Measurements from ENCODE around the gene TPP2.

Gene TPP2

DNA sequence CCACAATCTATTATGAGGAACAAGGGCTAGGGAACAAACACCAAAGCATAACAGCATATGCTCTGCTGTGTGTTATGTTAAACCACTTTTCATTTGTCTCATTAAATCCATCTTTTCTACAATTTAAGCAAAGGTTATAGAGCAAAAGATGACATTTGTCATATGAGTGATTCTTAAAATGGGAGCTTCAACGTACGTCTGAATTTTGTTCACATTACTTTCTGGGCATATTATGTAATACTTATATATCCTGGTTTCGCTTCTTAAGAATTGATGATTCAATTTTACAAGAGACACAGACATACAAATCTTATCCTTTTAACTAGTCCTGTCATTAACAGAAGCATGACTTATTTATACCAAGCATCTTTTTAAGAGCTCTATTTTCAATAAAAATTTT lies 3.3 kb upstream of the TPP2 start:
- H3K27ac ChIP-seq: no peak overlapping the region
- TF ChIP-seq ZFX (IDR thresholded peaks at IDR 0.05): no peak
- TF ChIP-seq, protein P1, sequence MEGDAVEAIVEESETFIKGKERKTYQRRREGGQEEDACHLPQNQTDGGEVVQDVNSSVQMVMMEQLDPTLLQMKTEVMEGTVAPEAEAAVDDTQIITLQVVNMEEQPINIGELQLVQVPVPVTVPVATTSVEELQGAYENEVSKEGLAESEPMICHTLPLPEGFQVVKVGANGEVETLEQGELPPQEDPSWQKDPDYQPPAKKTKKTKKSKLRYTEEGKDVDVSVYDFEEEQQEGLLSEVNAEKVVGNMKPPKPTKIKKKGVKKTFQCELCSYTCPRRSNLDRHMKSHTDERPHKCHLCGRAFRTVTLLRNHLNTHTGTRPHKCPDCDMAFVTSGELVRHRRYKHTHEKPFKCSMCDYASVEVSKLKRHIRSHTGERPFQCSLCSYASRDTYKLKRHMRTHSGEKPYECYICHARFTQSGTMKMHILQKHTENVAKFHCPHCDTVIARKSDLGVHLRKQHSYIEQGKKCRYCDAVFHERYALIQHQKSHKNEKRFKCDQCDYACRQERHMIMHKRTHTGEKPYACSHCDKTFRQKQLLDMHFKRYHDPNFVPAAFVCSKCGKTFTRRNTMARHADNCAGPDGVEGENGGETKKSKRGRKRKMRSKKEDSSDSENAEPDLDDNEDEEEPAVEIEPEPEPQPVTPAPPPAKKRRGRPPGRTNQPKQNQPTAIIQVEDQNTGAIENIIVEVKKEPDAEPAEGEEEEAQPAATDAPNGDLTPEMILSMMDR (conservative IDR thresholded peaks at IDR 0.05): no peak

DNA sequence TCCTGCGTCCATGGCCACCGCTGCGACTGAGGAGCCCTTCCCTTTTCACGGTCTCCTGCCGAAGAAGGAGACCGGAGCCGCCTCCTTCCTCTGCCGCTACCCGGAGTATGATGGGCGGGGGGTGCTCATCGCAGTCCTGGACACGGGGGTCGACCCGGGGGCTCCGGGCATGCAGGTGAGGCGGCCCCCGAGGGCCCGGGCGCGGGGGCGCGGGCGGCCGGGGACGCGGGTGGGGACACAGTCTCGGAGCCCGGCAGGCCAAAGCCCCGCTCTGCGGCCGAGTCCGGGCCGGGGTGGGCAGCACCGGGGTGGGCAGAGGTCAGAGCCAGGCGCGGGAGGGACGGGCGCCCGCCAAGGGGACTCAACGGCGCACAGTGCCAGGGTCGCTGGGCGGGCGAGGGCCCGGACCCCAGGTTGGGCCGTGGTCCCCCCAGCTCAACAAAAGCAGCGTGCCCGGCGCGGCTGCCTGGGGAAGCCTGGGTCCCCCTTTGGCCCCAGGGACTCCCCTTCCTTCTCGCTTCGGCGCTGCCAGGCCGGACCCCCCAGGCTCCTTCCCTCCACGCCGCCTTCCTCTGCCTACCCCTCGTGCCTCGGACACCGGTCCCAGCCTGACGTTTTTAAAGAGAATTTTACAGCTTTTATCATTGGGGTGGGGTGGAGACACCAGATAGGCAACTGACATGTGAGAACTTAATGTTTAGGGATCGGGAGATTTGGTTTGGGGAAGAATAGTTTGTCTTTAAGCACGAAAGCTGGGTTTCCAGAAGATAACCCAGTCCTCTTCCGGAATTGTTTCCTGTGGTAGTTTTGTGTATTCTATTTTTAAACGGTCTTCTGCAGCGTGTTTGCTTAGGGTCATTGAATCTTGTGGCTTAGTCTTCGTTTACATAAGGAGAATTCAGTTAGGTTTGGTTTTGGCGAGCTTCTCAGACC lies 509 bp downstream of the TPP2 start:
- H3K27ac ChIP-seq: peak overlapping the region; percentile 86
- no peak; the same call in none of the 2 replicates for TF ChIP-seq ZFX (IDR thresholded peaks at IDR 0.05)
- TF ChIP-seq, protein P1 (conservative IDR thresholded peaks at IDR 0.05): no peak

DNA sequence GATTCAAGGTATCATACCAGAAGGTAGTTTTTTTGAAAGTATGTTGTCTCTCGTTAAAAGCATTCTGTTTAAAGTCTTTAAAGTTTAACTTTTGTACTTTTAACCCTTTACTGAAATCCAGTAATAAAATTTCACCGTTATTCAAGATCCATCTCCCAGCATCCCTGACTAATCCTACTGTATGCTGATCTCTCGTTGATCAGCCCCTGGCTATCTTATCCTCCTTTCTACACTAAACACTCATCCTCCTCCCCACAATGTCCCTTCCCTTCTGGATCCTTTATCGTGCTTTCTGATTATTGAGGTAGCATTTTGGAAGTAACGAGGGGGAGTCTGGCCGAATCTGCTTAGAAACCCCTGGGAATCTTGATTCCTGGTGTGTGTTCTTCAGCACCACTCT lies 1.3 kb downstream of the TPP2 start:
- H3K27ac ChIP-seq: no peak overlapping the region
- TF ChIP-seq ZFX (IDR thresholded peaks at IDR 0.05): no peak
- TF ChIP-seq, protein P1 (conservative IDR thresholded peaks at IDR 0.05): no peak

DNA sequence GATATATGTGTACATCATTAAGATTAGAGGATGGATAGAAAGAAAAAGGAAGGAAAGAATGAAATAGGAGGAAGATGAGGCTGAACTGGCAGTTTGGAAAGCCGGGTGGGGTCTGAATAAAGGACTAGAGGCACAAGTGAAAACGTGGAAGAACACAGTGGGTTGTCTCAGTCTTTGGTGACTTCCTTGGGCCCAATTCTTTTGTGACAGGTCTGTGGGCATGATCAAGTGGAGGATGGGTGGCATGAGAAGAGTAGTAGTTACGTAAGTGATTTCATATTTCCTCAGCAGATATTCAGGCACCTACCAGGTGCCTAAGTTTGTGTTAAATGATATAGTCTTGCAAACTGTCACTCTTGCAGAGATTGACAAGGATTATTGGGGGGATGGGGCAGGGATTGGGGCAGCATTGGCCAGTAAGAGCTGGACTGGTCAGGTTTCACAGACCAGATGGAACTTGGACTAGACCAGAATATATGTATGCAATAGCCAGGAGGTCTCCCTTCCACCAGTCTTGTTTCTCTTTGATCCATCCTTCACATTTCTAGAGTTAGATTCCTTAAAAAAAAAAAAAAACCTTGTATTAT lies 2.7 kb downstream of the TPP2 start:
- TF ChIP-seq ZFX (IDR thresholded peaks at IDR 0.05): no peak
- TF ChIP-seq, protein P1 (conservative IDR thresholded peaks at IDR 0.05): no peak
- H3K27ac ChIP-seq: no peak overlapping the region

DNA sequence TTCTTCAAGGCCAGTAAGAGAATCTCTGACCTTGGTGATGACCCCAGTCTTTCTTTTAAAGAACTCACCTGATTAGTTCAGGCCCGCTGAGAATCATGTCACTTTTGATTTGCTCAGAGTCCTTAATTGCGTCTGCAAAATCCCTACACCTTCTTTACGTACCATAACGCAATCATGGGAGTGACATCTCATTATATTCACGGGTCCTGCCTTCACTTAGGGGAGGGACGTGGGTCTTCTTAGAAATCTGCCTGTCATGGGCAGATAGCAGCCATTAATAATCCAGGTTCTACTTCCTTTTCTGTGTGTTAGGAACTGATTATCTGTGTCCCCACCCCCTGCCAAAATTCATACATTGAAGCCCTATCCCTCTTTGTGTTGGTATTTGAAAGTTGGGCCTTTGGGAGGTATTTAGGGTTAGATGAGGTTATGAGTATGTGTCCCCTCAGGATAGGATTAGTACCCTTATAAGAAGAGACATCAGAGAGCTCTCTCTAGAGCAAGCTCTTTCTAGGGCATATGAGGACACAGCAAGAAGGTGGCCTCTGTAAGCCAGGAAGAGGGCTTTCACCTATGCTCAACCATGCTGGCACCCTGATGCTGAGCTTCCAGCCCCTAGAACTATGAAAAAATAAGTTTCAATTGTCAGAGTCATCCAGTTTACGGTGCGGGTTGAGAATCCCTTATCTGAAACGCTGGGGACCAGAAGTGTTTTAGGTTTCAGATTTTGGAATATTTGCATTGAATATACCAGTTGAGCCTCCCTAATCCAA lies 9.9 kb downstream of the TPP2 start:
- TF ChIP-seq, protein P1 (conservative IDR thresholded peaks at IDR 0.05): no peak
- TF ChIP-seq ZFX (IDR thresholded peaks at IDR 0.05): no peak
- no peak overlapping the region for H3K27ac ChIP-seq

DNA sequence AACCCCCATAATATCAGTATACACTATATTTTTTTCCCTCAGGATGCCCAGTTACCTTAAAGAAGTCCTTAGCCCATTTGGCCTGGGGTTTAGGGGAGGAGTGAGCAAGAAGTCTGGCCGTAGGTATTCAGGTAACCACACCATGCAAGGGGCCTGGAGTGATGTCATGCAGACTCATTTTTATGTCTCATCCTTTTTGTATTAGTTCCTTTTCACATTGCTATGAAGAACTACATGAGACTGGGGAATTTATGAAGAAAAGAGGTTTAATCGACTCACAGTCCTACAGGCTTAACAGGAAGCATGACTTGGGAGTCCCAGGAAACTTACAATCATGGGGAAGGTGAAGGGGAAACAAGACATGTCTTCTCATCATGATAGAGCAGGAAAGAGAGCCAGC lies 12.2 kb downstream of the TPP2 start:
- H3K27ac ChIP-seq: no peak overlapping the region
- TF ChIP-seq, protein P1 (conservative IDR thresholded peaks at IDR 0.05): no peak
- TF ChIP-seq ZFX (IDR thresholded peaks at IDR 0.05): no peak
